ENCODE results near the gene FMNL2.
"Not testable (repeated sequence)": the region's sequence is repeated elsewhere in the genome, so short reads cannot be mapped to it uniquely, and the experiment has no call there.

FMNL2 gene

DNA sequence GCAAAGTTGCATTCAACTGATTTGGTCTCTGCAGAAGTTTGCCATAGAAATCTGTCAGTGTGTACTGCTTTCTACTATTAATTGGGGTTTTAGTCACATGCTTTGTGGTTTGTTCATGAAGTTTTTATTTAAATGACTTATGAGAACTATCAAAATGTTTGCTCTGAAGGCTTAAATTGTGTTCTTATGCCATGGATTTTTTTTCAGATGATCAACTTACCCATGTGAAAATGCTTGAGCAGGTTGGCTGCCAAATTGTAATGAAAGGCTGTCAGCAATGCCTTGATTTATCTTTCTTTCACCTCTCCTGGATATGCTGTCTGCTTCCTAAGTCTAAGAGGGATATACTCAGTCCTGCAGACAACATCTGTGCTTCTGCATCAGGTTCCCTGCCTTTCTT lies 50.7 kb downstream of the FMNL2 start:
- Histone ChIP-seq H3K9ac (ENCODE audit: low read length) (no peak overlapping the region), H3K4me2 (ENCODE audit: low read depth, low read length) (no peak overlapping the region), H3K36me3 (replicated peaks; ENCODE audit: insufficient read depth, low read length) (no peaks in the 10 kb centered on the region), H3K27me3 (replicated peaks; ENCODE audit: insufficient read depth, low read length) (no peaks in the 10 kb centered on the region), H4K20me1 (ENCODE audit: insufficient read depth, low read length) (no peaks in the 10 kb centered on the region), H3K4me3 (ENCODE audit: low read length) (no peak overlapping the region), H3K79me2 (ENCODE audit: low read length) (no peaks in the 10 kb centered on the region), H3K9me3 (replicated peaks; ENCODE audit: insufficient read depth, low read length) (no peaks in the 10 kb centered on the region), H3K9me2 (replicated peaks; ENCODE audit: insufficient read depth, low read length) (no peaks in the 10 kb centered on the region), H3K4me1 (ENCODE audit: low read length) (no peaks in the 10 kb centered on the region), H3F3A (ENCODE audit: insufficient read depth, low read length) (no peaks in the 10 kb centered on the region), H3K27ac (ENCODE audit: low read length) (no peak overlapping the region), H2AFZ (ENCODE audit: low read length) (no peak overlapping the region)
- TF ChIP-seq, protein P1, sequence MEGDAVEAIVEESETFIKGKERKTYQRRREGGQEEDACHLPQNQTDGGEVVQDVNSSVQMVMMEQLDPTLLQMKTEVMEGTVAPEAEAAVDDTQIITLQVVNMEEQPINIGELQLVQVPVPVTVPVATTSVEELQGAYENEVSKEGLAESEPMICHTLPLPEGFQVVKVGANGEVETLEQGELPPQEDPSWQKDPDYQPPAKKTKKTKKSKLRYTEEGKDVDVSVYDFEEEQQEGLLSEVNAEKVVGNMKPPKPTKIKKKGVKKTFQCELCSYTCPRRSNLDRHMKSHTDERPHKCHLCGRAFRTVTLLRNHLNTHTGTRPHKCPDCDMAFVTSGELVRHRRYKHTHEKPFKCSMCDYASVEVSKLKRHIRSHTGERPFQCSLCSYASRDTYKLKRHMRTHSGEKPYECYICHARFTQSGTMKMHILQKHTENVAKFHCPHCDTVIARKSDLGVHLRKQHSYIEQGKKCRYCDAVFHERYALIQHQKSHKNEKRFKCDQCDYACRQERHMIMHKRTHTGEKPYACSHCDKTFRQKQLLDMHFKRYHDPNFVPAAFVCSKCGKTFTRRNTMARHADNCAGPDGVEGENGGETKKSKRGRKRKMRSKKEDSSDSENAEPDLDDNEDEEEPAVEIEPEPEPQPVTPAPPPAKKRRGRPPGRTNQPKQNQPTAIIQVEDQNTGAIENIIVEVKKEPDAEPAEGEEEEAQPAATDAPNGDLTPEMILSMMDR (IDR thresholded peaks at IDR 0.05; ENCODE audit: low read length): no peak
- TF ChIP-seq EZH2 (optimal IDR thresholded peaks at IDR 0.05; ENCODE audit: low read depth, low read length) (no peak), EZH2phosphoT487 (IDR thresholded peaks at IDR 0.05; ENCODE audit: low read length) (no peak)
- DNase-seq: no peak

DNA sequence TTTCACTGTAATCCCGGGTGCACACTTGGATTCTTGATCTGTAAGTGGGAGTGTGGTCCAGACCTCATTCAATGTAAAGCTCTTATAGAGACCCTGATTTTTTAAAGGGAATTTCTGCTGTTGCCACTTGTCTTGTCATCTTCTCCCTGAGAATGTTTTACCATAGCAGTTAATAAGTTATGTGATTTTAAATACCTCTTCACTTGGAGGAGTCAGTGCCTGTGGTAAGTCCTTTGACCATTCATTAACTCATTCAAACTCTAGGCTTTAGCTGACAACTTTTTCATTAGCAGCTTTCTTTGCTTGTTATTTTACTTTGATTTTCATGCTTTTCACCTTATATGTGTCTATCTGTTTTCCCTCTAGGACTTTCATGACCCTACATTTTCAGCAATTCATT lies 51.3 kb downstream of the FMNL2 start:
- no peak overlapping the region for H2AFZ ChIP-seq (ENCODE audit: low read length)
- H3K9me2 ChIP-seq (replicated peaks; ENCODE audit: insufficient read depth, low read length): no peaks in the 10 kb centered on the region
- no peaks in the 10 kb centered on the region for H3K27me3 ChIP-seq (replicated peaks; ENCODE audit: insufficient read depth, low read length)
- H3K9me3 ChIP-seq (replicated peaks; ENCODE audit: insufficient read depth, low read length): no peaks in the 10 kb centered on the region
- DNase-seq: no peak
- H3K27ac ChIP-seq (ENCODE audit: low read length): no peak overlapping the region
- no peak overlapping the region for H3K9ac ChIP-seq (ENCODE audit: low read length)
- TF ChIP-seq EZH2 (optimal IDR thresholded peaks at IDR 0.05; ENCODE audit: low read depth, low read length): no peak
- TF ChIP-seq, protein P1 (IDR thresholded peaks at IDR 0.05; ENCODE audit: low read length): no peak
- TF ChIP-seq EZH2phosphoT487 (IDR thresholded peaks at IDR 0.05; ENCODE audit: low read length): no peak
- no peaks in the 10 kb centered on the region for H3F3A ChIP-seq (ENCODE audit: insufficient read depth, low read length)
- no peaks in the 10 kb centered on the region for H3K4me1 ChIP-seq (ENCODE audit: low read length)
- no peaks in the 10 kb centered on the region for H4K20me1 ChIP-seq (ENCODE audit: insufficient read depth, low read length)
- no peaks in the 10 kb centered on the region for H3K79me2 ChIP-seq (ENCODE audit: low read length)
- H3K36me3 ChIP-seq (replicated peaks; ENCODE audit: insufficient read depth, low read length): no peaks in the 10 kb centered on the region
- no peak overlapping the region for H3K4me2 ChIP-seq (ENCODE audit: low read depth, low read length)
- H3K4me3 ChIP-seq (ENCODE audit: low read length): no peak overlapping the region

DNA sequence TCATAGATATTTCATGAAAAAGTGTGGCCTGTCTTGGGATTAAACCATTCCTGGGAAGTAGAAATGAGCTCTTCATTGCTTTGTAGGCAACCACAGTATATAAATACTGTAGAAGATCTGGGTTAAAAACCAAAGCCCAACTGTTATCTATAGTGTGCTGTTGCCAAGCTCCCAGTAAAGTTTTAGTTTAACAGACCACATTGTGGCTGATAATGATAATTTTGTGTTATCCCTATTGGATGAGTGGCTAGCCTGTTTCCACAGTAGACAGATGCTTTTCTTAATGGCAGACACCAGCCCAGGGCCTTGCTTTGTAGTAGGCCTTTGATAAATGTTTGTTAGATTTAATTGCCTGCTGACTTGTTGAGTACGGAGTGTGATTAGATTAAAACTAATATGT lies 52.1 kb downstream of the FMNL2 start:
- no peak overlapping the region for H3K9ac ChIP-seq (ENCODE audit: low read length)
- no peaks in the 10 kb centered on the region for H4K20me1 ChIP-seq (ENCODE audit: insufficient read depth, low read length)
- no peaks in the 10 kb centered on the region for H3K79me2 ChIP-seq (ENCODE audit: low read length)
- H3K9me2 ChIP-seq (replicated peaks; ENCODE audit: insufficient read depth, low read length): no peaks in the 10 kb centered on the region
- H3K36me3 ChIP-seq (replicated peaks; ENCODE audit: insufficient read depth, low read length): no peaks in the 10 kb centered on the region
- H3F3A ChIP-seq (ENCODE audit: insufficient read depth, low read length): no peaks in the 10 kb centered on the region
- no peak for DNase-seq
- no peak overlapping the region for H2AFZ ChIP-seq (ENCODE audit: low read length)
- H3K4me1 ChIP-seq (ENCODE audit: low read length): no peaks in the 10 kb centered on the region
- no peak overlapping the region for H3K27ac ChIP-seq (ENCODE audit: low read length)
- no peaks in the 10 kb centered on the region for H3K27me3 ChIP-seq (replicated peaks; ENCODE audit: insufficient read depth, low read length)
- TF ChIP-seq EZH2 (optimal IDR thresholded peaks at IDR 0.05; ENCODE audit: low read depth, low read length) (no peak), EZH2phosphoT487 (IDR thresholded peaks at IDR 0.05; ENCODE audit: low read length) (no peak)
- TF ChIP-seq, protein P1 (IDR thresholded peaks at IDR 0.05; ENCODE audit: low read length): no peak
- H3K4me3 ChIP-seq (ENCODE audit: low read length): no peak overlapping the region
- no peaks in the 10 kb centered on the region for H3K9me3 ChIP-seq (replicated peaks; ENCODE audit: insufficient read depth, low read length)
- no peak overlapping the region for H3K4me2 ChIP-seq (ENCODE audit: low read depth, low read length)

DNA sequence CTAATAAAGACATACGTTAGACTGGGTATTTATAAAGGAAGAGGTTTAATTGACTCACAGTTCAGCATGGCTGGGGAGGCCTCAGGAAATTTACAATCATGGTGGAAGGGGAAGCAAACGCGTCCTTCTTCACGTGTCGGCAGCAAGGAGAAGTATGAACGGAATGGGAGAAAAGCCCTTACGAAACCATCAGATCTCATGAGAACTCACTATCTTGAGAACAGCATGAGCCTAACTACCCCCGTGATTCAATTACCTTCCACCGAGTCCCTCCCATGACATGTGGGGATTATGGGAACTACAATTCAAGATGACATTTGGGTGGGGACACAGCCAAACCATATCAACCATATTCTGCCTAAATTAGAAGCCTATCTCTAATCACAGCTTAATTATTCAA lies 53.3 kb downstream of the FMNL2 start:
- not testable (repeated sequence) for H3F3A ChIP-seq (ENCODE audit: insufficient read depth, low read length); H3K9me3 ChIP-seq (replicated peaks; ENCODE audit: insufficient read depth, low read length); DNase-seq; H3K79me2 ChIP-seq (ENCODE audit: low read length); H3K36me3 ChIP-seq (replicated peaks; ENCODE audit: insufficient read depth, low read length); H3K4me3 ChIP-seq (ENCODE audit: low read length); H3K4me2 ChIP-seq (ENCODE audit: low read depth, low read length); H3K27ac ChIP-seq (ENCODE audit: low read length); H4K20me1 ChIP-seq (ENCODE audit: insufficient read depth, low read length); H3K9ac ChIP-seq (ENCODE audit: low read length); H3K4me1 ChIP-seq (ENCODE audit: low read length); H2AFZ ChIP-seq (ENCODE audit: low read length); H3K9me2 ChIP-seq (replicated peaks; ENCODE audit: insufficient read depth, low read length); H3K27me3 ChIP-seq (replicated peaks; ENCODE audit: insufficient read depth, low read length)

Data from MM.1S (cell line).